GM23338 (cell line): Measurements from ENCODE around the gene FBF1. TPM values are rescaled to one million over a fixed set of nuclear protein-coding genes. Genes with fewer than 3 reads are reported as not detected.

Experiments used
- ATAC-seq: fragments of 200-7000 bp; cut with Tn5 transposase; 3 replicates; pipeline ENCODE4 v1.9.1; 2020
- DNase-seq: peaks from one replicate; pipeline ENCODE4 v3.0.0-alpha.2; 2015; ENCODE audit warnings: low spot score
- H2AFZ ChIP-seq: fragments of 200-600 bp; sonication (generic); 2 replicates; pipeline ENCODE4 v1.8.0; 2016; ENCODE audit warnings: antibody characterized with exemption, mild to moderate bottlenecking, moderate library complexity
- H3F3A ChIP-seq: fragments of 200-600 bp; sonication (generic); replicated peaks from 2 replicates; pipeline ENCODE4 v1.8.0; 2017; ENCODE audit warnings: antibody characterized with exemption, mixed run types, low read depth
- H3K27ac ChIP-seq: fragments of 200-600 bp; sonication (generic); 2 replicates; pipeline ENCODE4 v1.6.1; 2016; ENCODE audit warnings: low read depth
- H3K27me3 ChIP-seq: fragments of 200-600 bp; sonication (generic); 2 replicates; pipeline ENCODE4 v1.8.0; 2016; ENCODE audit warnings: mild to moderate bottlenecking, mixed run types, moderate library complexity; ENCODE audit not compliant: insufficient read depth
- H3K36me3 ChIP-seq: fragments of 200-600 bp; sonication (generic); 2 replicates; pipeline ENCODE4 v1.8.0; 2016; ENCODE audit warnings: mild to moderate bottlenecking; ENCODE audit not compliant: insufficient read depth
- H3K4me1 ChIP-seq: fragments of 200-600 bp; sonication (generic); 2 replicates; pipeline ENCODE4 v1.8.0; 2016; ENCODE audit warnings: mild to moderate bottlenecking, moderate library complexity; ENCODE audit not compliant: insufficient read depth
- H3K4me2 ChIP-seq: fragments of 200-600 bp; sonication (generic); 2 replicates; pipeline ENCODE4 v1.7.1; 2017; ENCODE audit warnings: mixed run types
- H3K4me3 ChIP-seq: fragments of 200-600 bp; sonication (generic); 2 replicates; pipeline ENCODE4 v1.6.1; 2016; ENCODE audit warnings: mixed run types
- H3K79me2 ChIP-seq: fragments of 200-600 bp; sonication (generic); replicated peaks from 2 replicates; pipeline ENCODE4 v1.8.0; 2017; ENCODE audit warnings: mild to moderate bottlenecking; ENCODE audit not compliant: insufficient read depth
- H3K9me2 ChIP-seq: fragments of 200-600 bp; sonication (generic); 2 replicates; pipeline ENCODE4 v1.8.0; 2017; ENCODE audit not compliant: insufficient read depth
- H4K20me1 ChIP-seq: fragments of 200-600 bp; sonication (generic); replicated peaks from 2 replicates; pipeline ENCODE4 v1.8.0; 2017; ENCODE audit warnings: mild to moderate bottlenecking; ENCODE audit not compliant: insufficient read depth
- H3K27ac Mint-ChIP-seq: 2 replicates; pipeline ENCODE4 v1.8.0; 2020; ENCODE audit warnings: inconsistent platforms, mild to moderate bottlenecking, moderate library complexity, mixed read lengths
- H3K27me3 Mint-ChIP-seq: 3 replicates; pipeline ENCODE4 v1.8.0; 2022; ENCODE audit warnings: low read depth, mild to moderate bottlenecking, moderate library complexity, mixed read lengths, inconsistent platforms; ENCODE audit not compliant: insufficient read depth, poor library complexity
- H3K36me3 Mint-ChIP-seq: 3 replicates; pipeline ENCODE4 v1.8.0; 2021; ENCODE audit warnings: low read depth, mild to moderate bottlenecking, inconsistent platforms, moderate library complexity, mixed read lengths
- H3K4me1 Mint-ChIP-seq: 3 replicates; pipeline ENCODE4 v1.8.0; 2020; ENCODE audit warnings: mild to moderate bottlenecking, inconsistent platforms, mixed read lengths
- H3K4me3 Mint-ChIP-seq: 3 replicates; pipeline ENCODE4 v1.8.0; 2021; ENCODE audit warnings: moderate library complexity, mild to moderate bottlenecking, inconsistent platforms, mixed read lengths
- H3K9me3 Mint-ChIP-seq: 3 replicates; pipeline ENCODE4 v1.8.0; 2020; ENCODE audit warnings: moderate library complexity, mild to moderate bottlenecking, inconsistent platforms, mixed read lengths
- CREB1 ChIP-seq: fragments of 250-450 bp; sonication (Bioruptor Pico); IDR thresholded peaks from 2 replicates; pipeline ENCODE4 v1.5.0; 2020; ENCODE audit warnings: low read depth, mild to moderate bottlenecking, moderate library complexity
- EZH2 ChIP-seq: fragments of 200-600 bp; sonication (generic); IDR thresholded peaks from one replicate; pipeline ENCODE4 v1.8.0; 2017; ENCODE audit warnings: antibody characterized with exemption, mild to moderate bottlenecking, low read depth; ENCODE audit not compliant: unreplicated experiment
- EZH2phosphoT487 ChIP-seq: fragments of 200-600 bp; sonication (generic); IDR thresholded peaks from one replicate; pipeline ENCODE4 v1.8.1; 2018; ENCODE audit warnings: antibody characterized with exemption; ENCODE audit not compliant: unreplicated experiment
- JUNB ChIP-seq: IDR thresholded peaks from one replicate; pipeline ENCODE4 v1.6.1; 2016; ENCODE audit warnings: antibody characterized with exemption; ENCODE audit not compliant: unreplicated experiment
- NANOG ChIP-seq: IDR thresholded peaks from 2 replicates; pipeline ENCODE4 v1.6.1; 2016; ENCODE audit warnings: antibody characterized with exemption, borderline replicate concordance
- POLR2AphosphoS5 ChIP-seq: IDR thresholded peaks from 2 replicates; pipeline ENCODE4 v1.6.1; 2016; ENCODE audit warnings: antibody characterized with exemption, low read depth
- STAT1 ChIP-seq: IDR thresholded peaks from one replicate; pipeline ENCODE4 v1.6.1; 2016; ENCODE audit warnings: antibody characterized with exemption; ENCODE audit not compliant: unreplicated experiment
- ZNF114 ChIP-seq: fragments of 250-450 bp; sonication (Bioruptor Pico); IDR thresholded peaks from 2 replicates; pipeline ENCODE4 v1.5.0; 2020; ENCODE audit warnings: mild to moderate bottlenecking, moderate library complexity
- ZNF331 ChIP-seq: fragments of 250-450 bp; sonication (Bioruptor Pico); IDR thresholded peaks from 2 replicates; pipeline ENCODE4 v1.5.0; 2020; ENCODE audit warnings: low read depth, mild to moderate bottlenecking, moderate library complexity
- polyA plus RNA-seq: library from polyadenylated mRNA; unstranded; fragments of >200 nt; fragmentation: Nextera tagmentation; extraction: Ambion mirVana; gene quantifications from 2 replicates; pipeline ENCODE4 v1.2.1, GENCODE V29; 2016
- total RNA-seq: library from RNA; depleted of rRNA; stranded (reverse); fragments of >200 nt; shearing (Covaris generic); gene quantifications from 2 replicates; pipeline ENCODE4 v1.2.3, GENCODE V29; 2014
- TF ChIP-seq, protein P1 (sequence below): IDR thresholded peaks from 2 replicates; pipeline ENCODE4 v1.6.1; 2016; ENCODE audit warnings: antibody characterized with exemption
- TF ChIP-seq, protein P2 (sequence below), 2 experiments: fragments of 200-600 bp in 1 of 2; sonication (generic) in 1 of 2; conservative IDR thresholded peaks; 2 replicates each; pipeline versions ENCODE4 v1.5.1 to v1.6.1; 2016 to 2017; ENCODE audit warnings: antibody characterized with exemption in 2 of 2, low read depth in 2 of 2, mild to moderate bottlenecking in 2 of 2, moderate library complexity in 1 of 2
- TF ChIP-seq, protein P3 (sequence below): fragments of 250-450 bp; sonication (Bioruptor Pico); IDR thresholded peaks from 2 replicates; pipeline ENCODE4 v1.5.0; 2020; ENCODE audit warnings: mild to moderate bottlenecking, moderate library complexity
- TF ChIP-seq, protein P4 (sequence below): IDR thresholded peaks from one replicate; pipeline ENCODE4 v1.6.1; 2018; ENCODE audit warnings: antibody characterized with exemption; ENCODE audit not compliant: unreplicated experiment

FBF1 gene
- total and polyA plus RNA-seq, 2 experiments from 2014 or later, result 8.8 to 11.8 TPM

DNA sequence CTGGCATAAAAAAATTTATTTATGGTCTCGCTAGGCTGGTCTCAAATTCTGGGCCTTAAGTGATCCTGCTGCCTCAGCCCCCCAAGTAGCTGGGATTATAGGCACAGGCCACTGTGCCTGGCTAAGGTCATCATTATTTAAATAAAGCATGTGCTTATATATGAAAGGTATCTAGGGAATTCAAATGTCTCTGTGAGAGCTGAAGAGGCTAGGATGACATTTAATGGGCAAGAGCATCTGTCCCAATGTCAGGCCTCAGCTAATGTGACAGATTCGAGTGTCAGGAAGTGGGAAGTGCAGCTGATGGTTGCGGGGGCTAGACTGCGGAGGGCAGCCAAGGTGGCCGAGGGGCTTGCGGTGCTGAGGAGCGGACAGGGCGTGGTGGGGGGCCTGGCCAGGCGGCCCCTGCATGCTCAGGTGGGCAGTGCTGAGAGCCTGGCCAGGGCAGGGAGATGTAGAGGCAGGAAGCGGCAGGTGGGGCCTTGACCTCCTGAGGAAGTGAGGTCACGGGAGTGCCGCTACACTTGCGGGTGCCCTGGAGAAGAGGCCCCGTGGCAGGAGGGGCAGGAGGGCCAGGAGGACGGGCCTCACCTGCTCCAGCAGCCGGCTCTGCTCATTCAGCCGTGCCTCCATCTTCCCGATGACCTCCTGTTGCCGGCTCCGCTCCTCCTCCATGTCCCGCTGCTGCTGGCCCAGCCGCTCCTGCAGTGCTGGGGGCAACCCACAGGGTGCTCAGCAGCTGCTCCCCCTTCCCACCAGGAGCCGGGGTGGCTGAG is 23.5 kb downstream of the FBF1 start:
- DNase-seq (no peak), ATAC-seq (no peak)
- Mint-ChIP-seq H3K4me1 (no peaks in the 10 kb centered on the region), H3K27me3 (peaks cover 11% of the 10 kb centered on the region), H3K9me3 (no peaks in the 10 kb centered on the region), H3K27ac (no peak overlapping the region), H3K4me3 (no peak overlapping the region; the same call in 2 of the 3 replicates), H3K36me3 (peaks cover 7% of the 10 kb centered on the region)
- H3K9me2 ChIP-seq, result no peaks in the 10 kb centered on the region
- no peak overlapping the region for H3K4me2 ChIP-seq
- no peaks in the 10 kb centered on the region; the same call in 1 of the 2 replicates for H3K4me1 ChIP-seq
- H3F3A ChIP-seq, result no peaks in the 10 kb centered on the region
- no peak overlapping the region for H3K4me3 ChIP-seq
- no peaks in the 10 kb centered on the region for H4K20me1 ChIP-seq
- H2AFZ ChIP-seq, result no peak overlapping the region
- TF ChIP-seq POLR2AphosphoS5, result no peak
- TF ChIP-seq EZH2, result no peak
- TF ChIP-seq, protein P1, sequence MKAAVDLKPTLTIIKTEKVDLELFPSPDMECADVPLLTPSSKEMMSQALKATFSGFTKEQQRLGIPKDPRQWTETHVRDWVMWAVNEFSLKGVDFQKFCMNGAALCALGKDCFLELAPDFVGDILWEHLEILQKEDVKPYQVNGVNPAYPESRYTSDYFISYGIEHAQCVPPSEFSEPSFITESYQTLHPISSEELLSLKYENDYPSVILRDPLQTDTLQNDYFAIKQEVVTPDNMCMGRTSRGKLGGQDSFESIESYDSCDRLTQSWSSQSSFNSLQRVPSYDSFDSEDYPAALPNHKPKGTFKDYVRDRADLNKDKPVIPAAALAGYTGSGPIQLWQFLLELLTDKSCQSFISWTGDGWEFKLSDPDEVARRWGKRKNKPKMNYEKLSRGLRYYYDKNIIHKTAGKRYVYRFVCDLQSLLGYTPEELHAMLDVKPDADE, result no peak
- TF ChIP-seq, protein P2, sequence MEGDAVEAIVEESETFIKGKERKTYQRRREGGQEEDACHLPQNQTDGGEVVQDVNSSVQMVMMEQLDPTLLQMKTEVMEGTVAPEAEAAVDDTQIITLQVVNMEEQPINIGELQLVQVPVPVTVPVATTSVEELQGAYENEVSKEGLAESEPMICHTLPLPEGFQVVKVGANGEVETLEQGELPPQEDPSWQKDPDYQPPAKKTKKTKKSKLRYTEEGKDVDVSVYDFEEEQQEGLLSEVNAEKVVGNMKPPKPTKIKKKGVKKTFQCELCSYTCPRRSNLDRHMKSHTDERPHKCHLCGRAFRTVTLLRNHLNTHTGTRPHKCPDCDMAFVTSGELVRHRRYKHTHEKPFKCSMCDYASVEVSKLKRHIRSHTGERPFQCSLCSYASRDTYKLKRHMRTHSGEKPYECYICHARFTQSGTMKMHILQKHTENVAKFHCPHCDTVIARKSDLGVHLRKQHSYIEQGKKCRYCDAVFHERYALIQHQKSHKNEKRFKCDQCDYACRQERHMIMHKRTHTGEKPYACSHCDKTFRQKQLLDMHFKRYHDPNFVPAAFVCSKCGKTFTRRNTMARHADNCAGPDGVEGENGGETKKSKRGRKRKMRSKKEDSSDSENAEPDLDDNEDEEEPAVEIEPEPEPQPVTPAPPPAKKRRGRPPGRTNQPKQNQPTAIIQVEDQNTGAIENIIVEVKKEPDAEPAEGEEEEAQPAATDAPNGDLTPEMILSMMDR (conservative IDR thresholded peaks at IDR 0.05; ENCODE audit: low read depth in 2 of 2), result no peak
- no peak for TF ChIP-seq JUNB
- no peak for TF ChIP-seq CREB1 (CRISPR knock-in tag)
- no peak for TF ChIP-seq ZNF114
- no peak for TF ChIP-seq STAT1
- TF ChIP-seq EZH2phosphoT487, result no peak
- TF ChIP-seq ZNF331 (CRISPR knock-in tag), result no peak
- TF ChIP-seq, protein P3, sequence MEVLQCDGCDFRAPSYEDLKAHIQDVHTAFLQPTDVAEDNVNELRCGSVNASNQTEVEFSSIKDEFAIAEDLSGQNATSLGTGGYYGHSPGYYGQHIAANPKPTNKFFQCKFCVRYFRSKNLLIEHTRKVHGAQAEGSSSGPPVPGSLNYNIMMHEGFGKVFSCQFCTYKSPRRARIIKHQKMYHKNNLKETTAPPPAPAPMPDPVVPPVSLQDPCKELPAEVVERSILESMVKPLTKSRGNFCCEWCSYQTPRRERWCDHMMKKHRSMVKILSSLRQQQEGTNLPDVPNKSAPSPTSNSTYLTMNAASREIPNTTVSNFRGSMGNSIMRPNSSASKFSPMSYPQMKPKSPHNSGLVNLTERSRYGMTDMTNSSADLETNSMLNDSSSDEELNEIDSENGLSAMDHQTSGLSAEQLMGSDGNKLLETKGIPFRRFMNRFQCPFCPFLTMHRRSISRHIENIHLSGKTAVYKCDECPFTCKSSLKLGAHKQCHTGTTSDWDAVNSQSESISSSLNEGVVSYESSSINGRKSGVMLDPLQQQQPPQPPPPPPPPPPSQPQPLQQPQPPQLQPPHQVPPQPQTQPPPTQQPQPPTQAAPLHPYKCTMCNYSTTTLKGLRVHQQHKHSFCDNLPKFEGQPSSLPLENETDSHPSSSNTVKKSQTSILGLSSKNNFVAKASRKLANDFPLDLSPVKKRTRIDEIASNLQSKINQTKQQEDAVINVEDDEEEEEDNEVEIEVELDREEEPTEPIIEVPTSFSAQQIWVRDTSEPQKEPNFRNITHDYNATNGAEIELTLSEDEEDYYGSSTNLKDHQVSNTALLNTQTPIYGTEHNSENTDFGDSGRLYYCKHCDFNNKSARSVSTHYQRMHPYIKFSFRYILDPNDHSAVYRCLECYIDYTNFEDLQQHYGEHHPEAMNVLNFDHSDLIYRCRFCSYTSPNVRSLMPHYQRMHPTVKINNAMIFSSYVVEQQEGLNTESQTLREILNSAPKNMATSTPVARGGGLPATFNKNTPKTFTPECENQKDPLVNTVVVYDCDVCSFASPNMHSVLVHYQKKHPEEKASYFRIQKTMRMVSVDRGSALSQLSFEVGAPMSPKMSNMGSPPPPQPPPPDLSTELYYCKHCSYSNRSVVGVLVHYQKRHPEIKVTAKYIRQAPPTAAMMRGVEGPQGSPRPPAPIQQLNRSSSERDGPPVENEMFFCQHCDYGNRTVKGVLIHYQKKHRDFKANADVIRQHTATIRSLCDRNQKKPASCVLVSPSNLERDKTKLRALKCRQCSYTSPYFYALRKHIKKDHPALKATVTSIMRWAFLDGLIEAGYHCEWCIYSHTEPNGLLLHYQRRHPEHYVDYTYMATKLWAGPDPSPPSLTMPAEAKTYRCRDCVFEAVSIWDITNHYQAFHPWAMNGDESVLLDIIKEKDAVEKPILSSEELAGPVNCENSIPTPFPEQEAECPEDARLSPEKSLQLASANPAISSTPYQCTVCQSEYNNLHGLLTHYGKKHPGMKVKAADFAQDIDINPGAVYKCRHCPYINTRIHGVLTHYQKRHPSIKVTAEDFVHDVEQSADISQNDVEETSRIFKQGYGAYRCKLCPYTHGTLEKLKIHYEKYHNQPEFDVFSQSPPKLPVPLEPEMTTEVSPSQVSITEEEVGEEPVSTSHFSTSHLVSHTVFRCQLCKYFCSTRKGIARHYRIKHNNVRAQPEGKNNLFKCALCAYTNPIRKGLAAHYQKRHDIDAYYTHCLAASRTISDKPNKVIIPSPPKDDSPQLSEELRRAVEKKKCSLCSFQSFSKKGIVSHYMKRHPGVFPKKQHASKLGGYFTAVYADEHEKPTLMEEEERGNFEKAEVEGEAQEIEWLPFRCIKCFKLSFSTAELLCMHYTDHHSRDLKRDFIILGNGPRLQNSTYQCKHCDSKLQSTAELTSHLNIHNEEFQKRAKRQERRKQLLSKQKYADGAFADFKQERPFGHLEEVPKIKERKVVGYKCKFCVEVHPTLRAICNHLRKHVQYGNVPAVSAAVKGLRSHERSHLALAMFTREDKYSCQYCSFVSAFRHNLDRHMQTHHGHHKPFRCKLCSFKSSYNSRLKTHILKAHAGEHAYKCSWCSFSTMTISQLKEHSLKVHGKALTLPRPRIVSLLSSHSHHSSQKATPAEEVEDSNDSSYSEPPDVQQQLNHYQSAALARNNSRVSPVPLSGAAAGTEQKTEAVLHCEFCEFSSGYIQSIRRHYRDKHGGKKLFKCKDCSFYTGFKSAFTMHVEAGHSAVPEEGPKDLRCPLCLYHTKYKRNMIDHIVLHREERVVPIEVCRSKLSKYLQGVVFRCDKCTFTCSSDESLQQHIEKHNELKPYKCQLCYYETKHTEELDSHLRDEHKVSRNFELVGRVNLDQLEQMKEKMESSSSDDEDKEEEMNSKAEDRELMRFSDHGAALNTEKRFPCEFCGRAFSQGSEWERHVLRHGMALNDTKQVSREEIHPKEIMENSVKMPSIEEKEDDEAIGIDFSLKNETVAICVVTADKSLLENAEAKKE (CRISPR knock-in tag), result no peak
- TF ChIP-seq, protein P4, sequence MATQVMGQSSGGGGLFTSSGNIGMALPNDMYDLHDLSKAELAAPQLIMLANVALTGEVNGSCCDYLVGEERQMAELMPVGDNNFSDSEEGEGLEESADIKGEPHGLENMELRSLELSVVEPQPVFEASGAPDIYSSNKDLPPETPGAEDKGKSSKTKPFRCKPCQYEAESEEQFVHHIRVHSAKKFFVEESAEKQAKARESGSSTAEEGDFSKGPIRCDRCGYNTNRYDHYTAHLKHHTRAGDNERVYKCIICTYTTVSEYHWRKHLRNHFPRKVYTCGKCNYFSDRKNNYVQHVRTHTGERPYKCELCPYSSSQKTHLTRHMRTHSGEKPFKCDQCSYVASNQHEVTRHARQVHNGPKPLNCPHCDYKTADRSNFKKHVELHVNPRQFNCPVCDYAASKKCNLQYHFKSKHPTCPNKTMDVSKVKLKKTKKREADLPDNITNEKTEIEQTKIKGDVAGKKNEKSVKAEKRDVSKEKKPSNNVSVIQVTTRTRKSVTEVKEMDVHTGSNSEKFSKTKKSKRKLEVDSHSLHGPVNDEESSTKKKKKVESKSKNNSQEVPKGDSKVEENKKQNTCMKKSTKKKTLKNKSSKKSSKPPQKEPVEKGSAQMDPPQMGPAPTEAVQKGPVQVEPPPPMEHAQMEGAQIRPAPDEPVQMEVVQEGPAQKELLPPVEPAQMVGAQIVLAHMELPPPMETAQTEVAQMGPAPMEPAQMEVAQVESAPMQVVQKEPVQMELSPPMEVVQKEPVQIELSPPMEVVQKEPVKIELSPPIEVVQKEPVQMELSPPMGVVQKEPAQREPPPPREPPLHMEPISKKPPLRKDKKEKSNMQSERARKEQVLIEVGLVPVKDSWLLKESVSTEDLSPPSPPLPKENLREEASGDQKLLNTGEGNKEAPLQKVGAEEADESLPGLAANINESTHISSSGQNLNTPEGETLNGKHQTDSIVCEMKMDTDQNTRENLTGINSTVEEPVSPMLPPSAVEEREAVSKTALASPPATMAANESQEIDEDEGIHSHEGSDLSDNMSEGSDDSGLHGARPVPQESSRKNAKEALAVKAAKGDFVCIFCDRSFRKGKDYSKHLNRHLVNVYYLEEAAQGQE, result no peak
- TF ChIP-seq NANOG, result no peak
- no peaks in the 10 kb centered on the region for H3K36me3 ChIP-seq
- H3K27ac ChIP-seq, result no peak overlapping the region
- H3K79me2 ChIP-seq, result no peaks in the 10 kb centered on the region
- no peaks in the 10 kb centered on the region for H3K27me3 ChIP-seq
